HUDEP-2 (cell line): ENCODE results near the gene KNDC1.
"Not testable (repeated sequence)": the region's sequence is repeated elsewhere in the genome, so short reads cannot be mapped to it uniquely, and the experiment has no call there.

Experiments
- DNase-seq, 76 experiments: peaks; one replicate each; lab custom pipeline; 2025; ENCODE audit not compliant: unreplicated experiment in 76 of 76; lab: John Stamatoyannopoulos, UW

Gene KNDC1

GRCh38 chr10:133141144-133141957 lies 18.7 kb upstream of the KNDC1 start:
- DNase-seq: no peak

- DNase-seq: no peak
Measured at GRCh38 chr10:133141958-133142340, 18.1 kb upstream of the KNDC1 start.

- no peak for DNase-seq
Measured at GRCh38 chr10:133142523-133143199, 17.4 kb upstream of the KNDC1 start.

GRCh38 chr10:133143200-133143533 lies 16.9 kb upstream of the KNDC1 start:
- peak in 13 of 76 experiments; percentile 13 to 64 (median 31) for DNase-seq

GRCh38 chr10:133143546-133143945 lies 16.5 kb upstream of the KNDC1 start:
- peak in 24 of 76 experiments; percentile 14 to 72 (median 46) for DNase-seq

GRCh38 chr10:133144771-133145170 lies 15.2 kb upstream of the KNDC1 start:
- DNase-seq: no peak

GRCh38 chr10:133150226-133150625 lies 9.8 kb upstream of the KNDC1 start:
- DNase-seq: no peak

GRCh38 chr10:133150656-133151055 lies 9.4 kb upstream of the KNDC1 start:
- no peak for DNase-seq

GRCh38 chr10:133151071-133151470 lies 8.9 kb upstream of the KNDC1 start:
- DNase-seq: not testable (repeated sequence)

GRCh38 chr10:133151543-133151972 lies 8.5 kb upstream of the KNDC1 start:
- DNase-seq: no peak

- no peak for DNase-seq
Measured at GRCh38 chr10:133154411-133154810, 5.6 kb upstream of the KNDC1 start.

- no peak for DNase-seq
Measured at GRCh38 chr10:133154996-133155778, 4.8 kb upstream of the KNDC1 start.

GRCh38 chr10:133156674-133157579 lies 3.1 kb upstream of the KNDC1 start:
- no peak for DNase-seq

- no peak for DNase-seq
Measured at GRCh38 chr10:133157662-133158436, 2.2 kb upstream of the KNDC1 start.

- DNase-seq: no peak
Measured at GRCh38 chr10:133158437-133158755, 1.6 kb upstream of the KNDC1 start.

- no peak for DNase-seq
Measured at GRCh38 chr10:133158756-133159610, 1.0 kb upstream of the KNDC1 start.

- no peak for DNase-seq
Measured at GRCh38 chr10:133159611-133159949, 439 bp upstream of the KNDC1 start.

- DNase-seq: no peak
Measured at GRCh38 chr10:133160826-133161471, 930 bp downstream of the KNDC1 start.
